Vagina (tissue), 2 donors: ENCODE results near the gene MATR3.

Experiments used
- CTCF ChIP-seq, 3 experiments: fragments of 450-650 bp in 2 of 3; fragments of 200-600 bp in 1 of 3; sonication (generic) in 1 of 3; IDR thresholded peaks; one replicate each; pipeline ENCODE4 v1.5.1; 2017 to 2019; ENCODE audit warnings: antibody characterized with exemption in 3 of 3, mild to moderate bottlenecking in 2 of 3, moderate library complexity in 2 of 3
- POLR2AphosphoS5 ChIP-seq, 2 donors: sonication (generic); formaldehyde crosslinking; IDR thresholded peaks; one replicate each; pipeline ENCODE4 v1.9.0; 2017; ENCODE audit warnings: antibody characterized with exemption in 2 of 2, mild to moderate bottlenecking in 2 of 2, low read depth in 1 of 2; ENCODE audit not compliant: insufficient read depth in 1 of 2

DNA sequence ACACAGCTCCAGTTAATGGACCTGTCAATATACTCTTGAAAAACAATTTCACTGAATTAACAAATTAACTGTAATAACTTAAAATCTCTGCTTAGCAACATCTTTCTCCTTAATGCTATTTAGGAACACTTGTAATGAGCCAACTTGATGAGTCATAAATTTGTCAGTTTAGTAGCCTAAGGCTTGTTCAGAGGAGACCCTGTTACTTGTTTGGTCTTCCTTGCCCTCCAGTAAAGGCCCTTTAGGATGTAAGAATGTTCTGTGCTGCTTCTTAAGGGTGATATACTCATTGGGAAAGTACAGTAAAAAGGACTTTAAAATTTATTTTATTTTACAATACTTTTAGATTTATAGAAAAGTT is 11.4 kb upstream of the MATR3 start:
- TF ChIP-seq CTCF (IDR thresholded peaks at IDR 0.05) (no peak), POLR2AphosphoS5 (IDR thresholded peaks at IDR 0.05; ENCODE audit: insufficient read depth in 1 of 2, low read depth in 1 of 2) (no peak)
